AG04450 (cell line): ENCODE results near the gene MRPS12. TPM values are rescaled to one million over a fixed set of nuclear protein-coding genes. Genes with fewer than 3 reads are reported as not detected.

Source experiments
- CTCF ChIA-PET: fragments of 300-600, 350-600 bp; formaldehyde crosslinking; extraction: SDS; loops from one replicate; lab custom pipeline; 2022; ENCODE audit warnings: antibody characterized with exemption, inconsistent platforms; lab: Charles Lee
- POLR2A ChIA-PET: fragments of 350-600 bp; formaldehyde crosslinking; extraction: SDS; loops from one replicate; lab custom pipeline; 2021; ENCODE audit warnings: antibody characterized with exemption, inconsistent platforms; lab: Yijun Ruan, JAX
- DNase-seq: peaks from one replicate; pipeline ENCODE4 v3.0.0-alpha.2; 2011; ENCODE audit warnings: low read depth, low spot score
- H3K27ac ChIP-seq: one replicate; pipeline ENCODE4 v1.5.1; 2012; ENCODE audit warnings: low read depth, low read length, control low read depth
- H3K27me3 ChIP-seq: one replicate; pipeline ENCODE4 v1.6.0; 2012; ENCODE audit warnings: low read length; ENCODE audit not compliant: control insufficient read depth, insufficient read depth
- H3K4me3 ChIP-seq: 2 replicates; pipeline ENCODE4 v1.5.1; 2011; ENCODE audit warnings: mild to moderate bottlenecking, low read depth, low read length, control low read depth
- H3K9me3 ChIP-seq: 2 replicates; pipeline ENCODE4 v1.5.1; 2012; ENCODE audit warnings: low read length; ENCODE audit not compliant: control insufficient read depth, insufficient read depth
- CTCF ChIP-seq: IDR thresholded peaks from 2 replicates; pipeline ENCODE4 v1.5.1; 2011; ENCODE audit warnings: low read depth, low read length, control low read depth, inconsistent platforms
- polyA plus RNA-seq: library from polyadenylated mRNA; depleted of rRNA; stranded (reverse); fragments of >200 nt; gene quantifications from 2 replicates; pipeline ENCODE4 v1.2.3, GENCODE V29; 2011

Gene MRPS12
- polyA plus RNA-seq, 1 experiment = 19.7 TPM

GRCh38 chr19:38901683-38902082 is 29.1 kb upstream of the MRPS12 start:
- no peaks in the 10 kb centered on the region; the same call in 1 of the 2 replicates for H3K9me3 ChIP-seq
- no peak overlapping the region for H3K4me3 ChIP-seq
- ChIA-PET POLR2A (no interaction called here), CTCF (interaction anchor here (1.1 to 2.5 kb wide), 3 partner anchors 28 to 499 kb away, joined by 4 to 23 read pairs (median 8); partner anchors contain the start of genes FAM98C, MRPS12 and SARS2)
- DNase-seq = no peak
- TF ChIP-seq CTCF = no peak
- no peak overlapping the region for H3K27ac ChIP-seq
- H3K27me3 ChIP-seq = no peaks in the 10 kb centered on the region

DNA sequence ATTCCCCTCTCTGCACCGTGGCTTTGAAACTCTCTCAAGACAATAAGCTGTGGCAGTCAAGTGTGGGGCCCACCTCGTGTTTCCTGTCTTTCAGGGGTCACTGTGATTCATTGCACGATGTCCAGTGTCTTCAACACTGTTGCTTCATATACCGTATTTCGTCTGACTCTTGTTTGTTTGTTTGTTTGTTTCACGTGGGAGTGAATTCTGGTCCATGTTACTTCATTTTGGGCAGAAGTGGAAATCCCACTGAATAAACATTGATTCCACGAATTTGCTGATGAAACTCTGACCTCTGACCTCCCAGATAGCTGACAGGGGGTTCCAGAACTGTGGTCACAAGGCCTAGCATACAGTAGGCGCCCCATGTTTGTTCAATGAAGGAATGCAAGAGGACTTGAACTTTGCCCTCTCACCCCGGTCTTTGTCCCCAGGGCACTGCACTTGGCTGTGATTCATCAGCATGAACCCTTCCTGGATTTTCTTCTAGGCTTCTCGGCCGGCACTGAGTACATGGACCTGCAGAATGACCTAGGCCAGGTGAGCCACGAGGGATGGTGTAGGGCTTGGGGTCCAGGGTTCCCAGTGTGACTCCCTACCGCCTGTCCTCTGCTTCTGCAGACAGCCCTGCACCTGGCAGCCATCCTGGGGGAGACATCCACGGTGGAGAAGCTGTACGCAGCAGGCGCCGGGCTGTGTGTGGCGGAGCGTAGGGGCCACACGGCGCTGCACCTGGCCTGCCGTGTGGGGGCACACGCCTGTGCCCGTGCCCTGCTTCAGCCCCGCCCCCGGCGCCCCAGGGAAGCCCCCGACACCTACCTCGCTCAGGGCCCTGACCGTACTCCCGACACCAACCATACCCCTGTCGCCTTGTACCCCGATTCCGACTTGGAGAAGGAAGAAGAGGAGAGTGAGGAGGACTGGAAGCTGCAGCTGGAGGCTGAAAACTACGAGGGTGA is 25.9 kb upstream of the MRPS12 start:
- H3K27me3 ChIP-seq = no peaks in the 10 kb centered on the region
- ChIA-PET POLR2A (no interaction called here), CTCF (interaction anchor here (0.5 to 1.6 kb wide), 2 partner anchors 25 to 56 kb away, joined by 3 to 7 read pairs; no protein-coding TSS in a partner anchor)
- H3K27ac ChIP-seq = no peak overlapping the region
- peaks cover 12% of the 10 kb centered on the region for H3K9me3 ChIP-seq
- no peak overlapping the region for H3K4me3 ChIP-seq
- no peak for TF ChIP-seq CTCF
- DNase-seq = no peak

DNA sequence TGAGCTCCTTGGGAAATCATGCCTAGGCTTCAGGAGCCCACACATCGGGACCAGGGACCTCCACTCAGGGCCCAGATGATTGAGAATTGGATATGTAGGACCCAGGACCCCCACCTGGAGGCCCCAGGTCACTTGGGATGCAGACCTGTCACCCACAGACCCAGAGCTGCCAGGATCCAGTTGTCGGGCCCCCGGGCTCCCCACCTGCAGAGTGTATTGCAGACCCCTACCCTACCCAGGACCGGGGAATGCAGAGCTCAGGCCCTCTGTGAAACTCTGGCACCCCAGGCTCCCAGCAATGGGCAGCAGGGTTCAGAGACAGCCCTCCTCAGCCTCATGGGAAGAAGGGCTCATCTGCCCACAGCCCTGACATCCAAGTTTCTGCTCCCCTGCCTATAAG is 25.1 kb upstream of the MRPS12 start:
- TF ChIP-seq CTCF = no peak
- CTCF ChIA-PET = interaction anchor here (1.6 kb wide), 1 partner anchor 24 kb away, joined by 7 read pairs; no protein-coding TSS in a partner anchor
- H3K27me3 ChIP-seq = no peaks in the 10 kb centered on the region
- no peak overlapping the region for H3K27ac ChIP-seq
- no peak for DNase-seq
- H3K4me3 ChIP-seq = no peak overlapping the region
- POLR2A ChIA-PET = no interaction called here
- peaks cover 12% of the 10 kb centered on the region for H3K9me3 ChIP-seq

- no peak for DNase-seq
- no peak overlapping the region for H3K27ac ChIP-seq
- CTCF ChIA-PET = interaction anchor here (2.4 kb wide), 1 partner anchor 24 kb away, joined by 8 read pairs; the partner anchor contains the start of genes MRPS12 and SARS2
- no peak overlapping the region for H3K4me3 ChIP-seq
- peaks cover 12% of the 10 kb centered on the region for H3K9me3 ChIP-seq
- TF ChIP-seq CTCF = no peak
- POLR2A ChIA-PET = no interaction called here
- H3K27me3 ChIP-seq = peaks cover 10% of the 10 kb centered on the region
Observed at GRCh38 chr19:38907227-38907626, 23.5 kb upstream of the MRPS12 start.

DNA sequence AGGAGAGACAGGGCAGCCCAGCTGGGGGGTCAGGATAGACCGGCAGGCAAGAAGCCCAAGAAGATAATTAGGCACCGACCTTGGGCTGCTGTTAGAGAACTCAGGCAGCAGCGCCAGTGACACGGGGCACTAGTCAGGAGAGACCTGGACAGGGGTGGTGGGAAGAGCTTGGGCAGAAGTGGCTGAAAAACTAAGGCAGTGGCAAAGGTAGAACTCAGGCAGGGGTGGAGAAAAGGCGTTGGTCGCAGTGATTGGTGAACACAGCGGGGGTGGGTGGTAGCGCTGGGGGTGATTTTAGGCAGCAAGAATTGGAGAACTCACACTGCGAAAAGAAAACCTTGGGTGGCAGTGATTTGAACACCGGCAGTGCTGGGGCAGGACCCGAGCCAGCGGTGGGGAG is 23.1 kb upstream of the MRPS12 start:
- Histone ChIP-seq H3K4me3 (no peak overlapping the region), H3K27ac (no peak overlapping the region), H3K9me3 (peaks cover 12% of the 10 kb centered on the region), H3K27me3 (peaks cover 10% of the 10 kb centered on the region)
- ChIA-PET CTCF (interaction anchor here (2.4 kb wide), 1 partner anchor 23 kb away, joined by 8 read pairs; the partner anchor contains the start of genes MRPS12 and SARS2), POLR2A (no interaction called here)
- no peak for TF ChIP-seq CTCF
- DNase-seq = no peak
